SK-N-SH treated with all-trans-retinoic acid at 6 μM for 48 hours (cell line): ENCODE results near the gene PLEKHG3.

ENCODE experiments used
- ATAC-seq: fragments of 200-7000 bp; cut with Tn5 transposase; 3 replicates; pipeline ENCODE4 v1.9.1; 2020; ENCODE audit warnings: mild to moderate bottlenecking, moderate library complexity
- ARNTL ChIP-seq: fragments of 450-650 bp; formaldehyde crosslinking; IDR thresholded peaks from 2 replicates; pipeline ENCODE4 v1.5.0; 2020; ENCODE audit warnings: low read depth, mild to moderate bottlenecking, moderate library complexity, borderline replicate concordance
- BACH2 ChIP-seq: fragments of 250-450 bp; sonication (Bioruptor Pico); IDR thresholded peaks from 2 replicates; pipeline ENCODE4 v1.9.0; 2021; ENCODE audit warnings: mild to moderate bottlenecking, borderline replicate concordance
- CREB5 ChIP-seq: fragments of 250-450 bp; sonication (Bioruptor Pico); IDR thresholded peaks from 2 replicates; pipeline ENCODE4 v1.5.1; 2020; ENCODE audit warnings: low read depth, mild to moderate bottlenecking, moderate library complexity
- CSDC2 ChIP-seq: fragments of 250-450 bp; sonication (Bioruptor Pico); IDR thresholded peaks from 2 replicates; pipeline ENCODE4 v1.5.0; 2020; ENCODE audit warnings: mild to moderate bottlenecking, moderate library complexity
- CSRNP3 ChIP-seq: fragments of 250-450 bp; sonication (Bioruptor Pico); IDR thresholded peaks from 2 replicates; pipeline ENCODE4 v1.5.1; 2021; ENCODE audit warnings: mild to moderate bottlenecking, moderate library complexity
- ESRRG ChIP-seq: fragments of 250-450 bp; sonication (Bioruptor Pico); IDR thresholded peaks from 2 replicates; pipeline ENCODE4 v1.6.1; 2021; ENCODE audit warnings: mild to moderate bottlenecking
- GLIS3 ChIP-seq: fragments of 250-450 bp; sonication (Bioruptor Pico); IDR thresholded peaks from 2 replicates; pipeline ENCODE4 v1.5.0; 2020; ENCODE audit warnings: mild to moderate bottlenecking, moderate library complexity
- ISL1 ChIP-seq: fragments of 250-450 bp; sonication (Bioruptor Pico); IDR thresholded peaks from 2 replicates; pipeline ENCODE4 v2.1.2; 2022; ENCODE audit warnings: mild to moderate bottlenecking, moderate library complexity
- OSR1 ChIP-seq: fragments of 250-450 bp; sonication (Bioruptor Pico); IDR thresholded peaks from 2 replicates; pipeline ENCODE4 v1.8.0; 2022; ENCODE audit warnings: moderate library complexity, mild to moderate bottlenecking, inconsistent platforms
- PATZ1 ChIP-seq: fragments of 250-450 bp; sonication (Bioruptor Pico); IDR thresholded peaks from 2 replicates; pipeline ENCODE4 v1.8.0; 2020; ENCODE audit warnings: mild to moderate bottlenecking, moderate library complexity, borderline replicate concordance
- PPARA ChIP-seq: fragments of 250-450 bp; sonication (Bioruptor Pico); IDR thresholded peaks from 2 replicates; pipeline ENCODE4 v1.5.0; 2020; ENCODE audit warnings: mild to moderate bottlenecking, borderline replicate concordance
- RARB ChIP-seq: fragments of 250-450 bp; sonication (Bioruptor Pico); IDR thresholded peaks from 2 replicates; pipeline ENCODE4 v1.8.0; 2021; ENCODE audit warnings: mild to moderate bottlenecking, moderate library complexity
- SNAI2 ChIP-seq: fragments of 250-450 bp; sonication (Bioruptor Pico); IDR thresholded peaks from 2 replicates; pipeline ENCODE4 v1.5.0; 2020; ENCODE audit warnings: mild to moderate bottlenecking, moderate library complexity
- TCF4 ChIP-seq: fragments of 250-450 bp; sonication (Bioruptor Pico); IDR thresholded peaks from 2 replicates; pipeline ENCODE4 v1.8.0; 2021; ENCODE audit warnings: mild to moderate bottlenecking, moderate library complexity, borderline replicate concordance
- TOX ChIP-seq: fragments of 250-450 bp; sonication (Bioruptor Pico); IDR thresholded peaks from 2 replicates; pipeline ENCODE4 v1.8.0; 2021; ENCODE audit warnings: mild to moderate bottlenecking, moderate library complexity, borderline replicate concordance
- TSHZ2 ChIP-seq: fragments of 250-450 bp; sonication (Bioruptor Pico); IDR thresholded peaks from 2 replicates; pipeline ENCODE4 v1.5.0; 2020; ENCODE audit warnings: mild to moderate bottlenecking, moderate library complexity
- ZC3H10 ChIP-seq: fragments of 250-450 bp; sonication (Bioruptor Pico); IDR thresholded peaks from 2 replicates; pipeline ENCODE4 v1.5.1; 2021; ENCODE audit warnings: mild to moderate bottlenecking, moderate library complexity
- ZFP3 ChIP-seq: fragments of 250-450 bp; sonication (Bioruptor Pico); IDR thresholded peaks from 2 replicates; pipeline ENCODE4 v1.5.0; 2020; ENCODE audit warnings: mild to moderate bottlenecking, moderate library complexity
- ZFP30 ChIP-seq: fragments of 450-650 bp; formaldehyde crosslinking; IDR thresholded peaks from 2 replicates; pipeline ENCODE4 v1.5.0; 2022; ENCODE audit warnings: mild to moderate bottlenecking, moderate library complexity
- ZNF70 ChIP-seq: fragments of 450-650 bp; formaldehyde crosslinking; IDR thresholded peaks from 2 replicates; pipeline ENCODE4 v1.5.0; 2020; ENCODE audit warnings: mild to moderate bottlenecking, moderate library complexity
- TF ChIP-seq, protein P1 (sequence below): fragments of 250-450 bp; sonication (Bioruptor Pico); IDR thresholded peaks from 2 replicates; pipeline ENCODE4 v1.8.0; 2021; ENCODE audit warnings: low read depth, mild to moderate bottlenecking, moderate library complexity, borderline replicate concordance

PLEKHG3 gene

GRCh38 chr14:64773046-64773445, 68.8 kb downstream of the PLEKHG3 start:
- ATAC-seq = no peak

GRCh38 chr14:64773577-64773976, 69.4 kb downstream of the PLEKHG3 start:
- no peak for TF ChIP-seq ESRRG (CRISPR knock-in tag)
- TF ChIP-seq ZFP30 = no peak
- TF ChIP-seq BACH2 (CRISPR knock-in tag) = no peak
- TF ChIP-seq TCF4 (CRISPR knock-in tag) = no peak
- TF ChIP-seq PPARA (CRISPR knock-in tag) = no peak
- TF ChIP-seq TOX = no peak
- no peak for TF ChIP-seq RARB
- no peak for TF ChIP-seq PATZ1
- no peak for TF ChIP-seq GLIS3 (CRISPR knock-in tag)
- no peak for ATAC-seq

More at GRCh38 chr14:64773046-64773445, 68.8 kb downstream of the PLEKHG3 start:
- TF ChIP-seq PATZ1 (no peak), GLIS3 (CRISPR knock-in tag) (no peak), CREB5 (CRISPR knock-in tag) (no peak), ISL1 (CRISPR knock-in tag) (no peak), OSR1 (CRISPR knock-in tag) (no peak), CSRNP3 (no peak), BACH2 (CRISPR knock-in tag) (no peak), TSHZ2 (CRISPR knock-in tag) (no peak), CSDC2 (CRISPR knock-in tag) (no peak), SNAI2 (CRISPR knock-in tag) (no peak), TCF4 (CRISPR knock-in tag) (no peak), ZFP3 (CRISPR knock-in tag) (no peak), ZNF70 (CRISPR knock-in tag) (no peak), ESRRG (CRISPR knock-in tag) (no peak), RARB (no peak), ZC3H10 (CRISPR knock-in tag) (no peak), ARNTL (CRISPR knock-in tag) (no peak), ZFP30 (no peak)
- TF ChIP-seq, protein P1, sequence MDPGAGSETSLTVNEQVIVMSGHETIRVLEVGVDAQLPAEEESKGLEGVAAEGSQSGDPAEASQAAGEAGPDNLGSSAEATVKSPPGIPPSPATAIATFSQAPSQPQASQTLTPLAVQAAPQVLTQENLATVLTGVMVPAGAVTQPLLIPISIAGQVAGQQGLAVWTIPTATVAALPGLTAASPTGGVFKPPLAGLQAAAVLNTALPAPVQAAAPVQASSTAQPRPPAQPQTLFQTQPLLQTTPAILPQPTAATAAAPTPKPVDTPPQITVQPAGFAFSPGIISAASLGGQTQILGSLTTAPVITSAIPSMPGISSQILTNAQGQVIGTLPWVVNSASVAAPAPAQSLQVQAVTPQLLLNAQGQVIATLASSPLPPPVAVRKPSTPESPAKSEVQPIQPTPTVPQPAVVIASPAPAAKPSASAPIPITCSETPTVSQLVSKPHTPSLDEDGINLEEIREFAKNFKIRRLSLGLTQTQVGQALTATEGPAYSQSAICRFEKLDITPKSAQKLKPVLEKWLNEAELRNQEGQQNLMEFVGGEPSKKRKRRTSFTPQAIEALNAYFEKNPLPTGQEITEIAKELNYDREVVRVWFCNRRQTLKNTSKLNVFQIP (CRISPR knock-in tag) = no peak
